Heart right ventricle (tissue), 16 donors: ENCODE measurements around the gene C11orf52. TPM values are rescaled to one million over a fixed set of nuclear protein-coding genes. Genes with fewer than 3 reads are reported as not detected.

Experiments used
- ATAC-seq, 8 donors: fragments of 200-7000 bp; cut with Tn5 transposase; one replicate each; pipeline ENCODE4 v1.9.1; 2020; ENCODE audit warnings: mild to moderate bottlenecking in 8 of 8, moderate library complexity in 8 of 8, moderate number of reproducible peaks in 1 of 8
- DNase-seq, 2 donors: peaks; one replicate each; pipeline ENCODE4 v3.0.0-alpha.2; 2020
- H3K27ac ChIP-seq, 10 donors: fragments of 200-600 bp; sonication (generic) in 2 of 10; one replicate each; pipeline versions ENCODE4 v1.5.0 to v1.8.0; 2020 to 2022; ENCODE audit warnings: mild to moderate bottlenecking in 3 of 10
- H3K27me3 ChIP-seq, 7 donors: fragments of 200-600 bp; one replicate each; pipeline ENCODE4 v1.8.0; 2021 to 2022; ENCODE audit warnings: mild to moderate bottlenecking in 2 of 7
- H3K36me3 ChIP-seq, 9 donors: fragments of 200-600 bp; sonication (generic) in 1 of 9; one replicate each; pipeline versions ENCODE4 v1.5.0 to v1.8.0; 2020 to 2022; ENCODE audit warnings: mild to moderate bottlenecking in 2 of 9
- H3K4me1 ChIP-seq, 9 donors: fragments of 200-600 bp; sonication (generic) in 1 of 9; one replicate each; pipeline versions ENCODE4 v1.5.0 to v1.8.0; 2020 to 2022; ENCODE audit warnings: mild to moderate bottlenecking in 4 of 9
- H3K4me3 ChIP-seq, 10 donors: fragments of 200-600 bp; sonication (generic) in 2 of 10; one replicate each; pipeline versions ENCODE4 v1.5.0 to v1.8.0; 2020 to 2022; ENCODE audit warnings: mild to moderate bottlenecking in 7 of 10, moderate library complexity in 2 of 10
- H3K9me3 ChIP-seq, 11 donors: fragments of 200-600 bp in 10 of 11; sonication (generic) in 2 of 11; one replicate each; pipeline versions ENCODE4 v1.5.0 to v1.8.0; 2013 to 2022; ENCODE audit warnings: mild to moderate bottlenecking in 2 of 11, control low read depth in 1 of 11, moderate library complexity in 1 of 11
- CTCF ChIP-seq, 9 donors: fragments of 200-600 bp; sonication (generic) in 2 of 9; IDR thresholded peaks; one replicate each; pipeline versions ENCODE4 v1.5.0 to v1.8.0; 2021 to 2022; ENCODE audit warnings: antibody characterized with exemption in 9 of 9, mild to moderate bottlenecking in 5 of 9, moderate library complexity in 1 of 9
- WGBS, 2 donors: extraction: QIAGEN DNeasy Blood & Tissue Kit; methylation state at CpG; one replicate each; pipeline ENCODE4 v1.1.7; 2013; ENCODE audit warnings: inconsistent platforms in 1 of 2; 5-methylcytosine and 5-hydroxymethylcytosine counted together
- intact Hi-C, 10 donors: fragments of 100-400 bp; cut with DNase I; formaldehyde crosslinking; loops; one replicate each; pipeline versions ENCODE4 v1.11.1 to v1.14.2; 2022
- polyA plus RNA-seq, 2 donors: library from polyadenylated mRNA; stranded (reverse); fragments of 200-250 nt; gene quantifications; one replicate each; pipeline ENCODE4 v1.2.3, GENCODE V29; 2013
- total RNA-seq, 10 donors: library from RNA; stranded (reverse); fragmentation: NEBNext Ultra II Directional in 3 of 10; extraction: Animal tissue kit (Norgen Biotek cat#: 25700) in 3 of 10; gene quantifications; one replicate each; pipeline versions ENCODE4 v1.2.1 to v1.2.4, GENCODE V29; 2021 to 2023
- donor health status: Arrhythmogenic right ventricular cardiomyopathy.
- donor health status: ischemic (EF 13 %, LVEDD 7.1; RV severe dilation, severe dysfunction).
- donor health status: healthy with polysubstance abuse.
- donor health status: DM: no; HTN: yes; CAD: no.
- donor health status: DM: no; HTN: no; CAD: no.
- donor health status: ischemic (EF 25% LVEDD 6.9; RV normal size, moderate dysfunction).
- donor health status: ischemic (EF 25% LVEDD 5.7; RV mildly dilated, moderate dysfunction).
- donor health status: healthy.
- donor health status: DM: yes; HTN: yes; CAD: no.
- donor health status: Ischemic cardiomyopathy.
- donor health status: ischemic (EF 35%, LVEDD 5.7; RV mildly dilated, moderate dysfunction).
- donor health status: nonischemic (EF 11% LVEDD 7.7; RV severe dilation, severe dysfunction).
- donor health status: DM: yes; HTN: yes; CAD: no.
- donor health status: PGD.
- donor health status: ischemic (EF 29% LVEDD 5.4; RV normal size, mild dysfunction).
- donor health status: nonischemic (EF 23%, LVEDD 6.1; RV moderate dilation, normal function).

Gene C11orf52
- total and polyA plus RNA-seq, 12 donors = 0.48 to 4.1 (median 2.1) TPM

GRCh38 chr11:111870886-111871692 lies 47.6 kb upstream of the C11orf52 start, which contains the start of gene ALG9:
Gene ALG9 (minus strand): TSS chr11:111871581. CDS start chr11:111871482, 99 bp downstream.
- intact Hi-C loops = loop anchor here in 5 of 10 donors (10.0 kb wide), 3 partner anchors 54 to 214 kb away; partner anchors contain the start of genes SDHD (in 2 of the 5) and TIMM8B (in 2 of the 5)
- TF ChIP-seq CTCF (IDR thresholded peaks at IDR 0.05) = peak in 3 of 9 donors; percentile 5 to 26 (median 13)

GRCh38 chr11:111871693-111872161 lies 47.0 kb upstream of the C11orf52 start:
- Histone ChIP-seq H3K36me3 (peaks cover 0 to 52% (median 20%) of the 10 kb centered on the region in 9 donors), H3K27ac (peak overlapping the region; percentile 92 to 97 (median 94)), H3K4me1 (peaks cover 0 to 26% (median 19%) of the 10 kb centered on the region in 9 donors), H3K27me3 (no peaks in the 10 kb centered on the region), H3K9me3 (no peaks in the 10 kb centered on the region), H3K4me3 (peak overlapping the region; percentile 85 to 99 (median 92))
- WGBS, 2 donors = 53% methylated on average over 5 of the region's 5 CpGs
- no peak for TF ChIP-seq CTCF (IDR thresholded peaks at IDR 0.05)
- peak in 3 of 8 donors; percentile 32 to 41 (median 38) for ATAC-seq
- intact Hi-C loops = loop anchor here in 5 of 10 donors (10.0 kb wide), 3 partner anchors 53 to 213 kb away; partner anchors contain the start of genes SDHD (in 2 of the 5) and TIMM8B (in 2 of the 5)
- no peak for DNase-seq

More at GRCh38 chr11:111870886-111871692, 47.6 kb upstream of the C11orf52 start, which contains the start of gene ALG9:
- ATAC-seq (peak; percentile 87 to 96 (median 91)), DNase-seq (peak; percentile 88 to 90)
- Histone ChIP-seq H3K27me3 (no peaks in the 10 kb centered on the region), H3K4me3 (peak within 1 kb of the TSS; percentile 85 to 99 (median 92)), H3K9me3 (no peaks in the 10 kb centered on the region), H3K27ac (peak within 1 kb of the TSS; percentile 92 to 97 (median 94)), H3K4me1 (peaks cover 0 to 26% (median 19%) of the 10 kb centered on the region in 9 donors), H3K36me3 (peaks cover 0 to 52% (median 26%) of the 10 kb centered on the region in 9 donors)
- WGBS, 2 donors = 0% methylated on average over 51 of the region's 51 CpGs

GRCh38 chr11:111878385-111878848 lies 40.3 kb upstream of the C11orf52 start:
- DNase-seq (no peak), ATAC-seq (peak in 1 of 8 donors; percentile 0)
- WGBS, 2 donors = 0 to 1% methylated on average over 13 of the region's 13 CpGs
- peak overlapping the region; percentile 57 to 86 (median 72) for H3K4me3 ChIP-seq
- H3K27ac ChIP-seq = peak overlapping the region; percentile 91 to 98 (median 95)
- H3K36me3 ChIP-seq = peaks cover 0 to 32% (median 0%) of the 10 kb centered on the region in 9 donors
- peaks cover 0 to 23% (median 19%) of the 10 kb centered on the region in 9 donors for H3K4me1 ChIP-seq
- H3K27me3 ChIP-seq = no peaks in the 10 kb centered on the region
- no peaks in the 10 kb centered on the region for H3K9me3 ChIP-seq
- no peak for TF ChIP-seq CTCF (IDR thresholded peaks at IDR 0.05)
- intact Hi-C loops = loop anchor here (1.0 to 10.0 kb wide), 14 partner anchors 34 to 208 kb away; partner anchors contain the start of genes CRYAB (in 4 of the 10), HSPB2 (in 4 of the 10), SDHD (in 3 of the 10) and TIMM8B (in 3 of the 10)
